C4-2B (cell line): ENCODE data around the gene EMILIN3.

Source experiments
- H3K27ac ChIP-seq: fragments of 450-650 bp; 2 replicates; pipeline ENCODE4 v1.5.1; 2017
- ZFX ChIP-seq: fragments of 450-650 bp; IDR thresholded peaks from 2 replicates; pipeline ENCODE4 v1.6.1; 2017
- TF ChIP-seq, protein P1 (sequence below): fragments of 450-650 bp; conservative IDR thresholded peaks from 2 replicates; pipeline ENCODE4 v1.5.1; 2017; ENCODE audit warnings: mild to moderate bottlenecking

EMILIN3 gene

GRCh38 chr20:41350408-41350962 is 16.1 kb downstream of the EMILIN3 start:
- no peak overlapping the region for H3K27ac ChIP-seq
- no peak for TF ChIP-seq ZFX
- TF ChIP-seq, protein P1, sequence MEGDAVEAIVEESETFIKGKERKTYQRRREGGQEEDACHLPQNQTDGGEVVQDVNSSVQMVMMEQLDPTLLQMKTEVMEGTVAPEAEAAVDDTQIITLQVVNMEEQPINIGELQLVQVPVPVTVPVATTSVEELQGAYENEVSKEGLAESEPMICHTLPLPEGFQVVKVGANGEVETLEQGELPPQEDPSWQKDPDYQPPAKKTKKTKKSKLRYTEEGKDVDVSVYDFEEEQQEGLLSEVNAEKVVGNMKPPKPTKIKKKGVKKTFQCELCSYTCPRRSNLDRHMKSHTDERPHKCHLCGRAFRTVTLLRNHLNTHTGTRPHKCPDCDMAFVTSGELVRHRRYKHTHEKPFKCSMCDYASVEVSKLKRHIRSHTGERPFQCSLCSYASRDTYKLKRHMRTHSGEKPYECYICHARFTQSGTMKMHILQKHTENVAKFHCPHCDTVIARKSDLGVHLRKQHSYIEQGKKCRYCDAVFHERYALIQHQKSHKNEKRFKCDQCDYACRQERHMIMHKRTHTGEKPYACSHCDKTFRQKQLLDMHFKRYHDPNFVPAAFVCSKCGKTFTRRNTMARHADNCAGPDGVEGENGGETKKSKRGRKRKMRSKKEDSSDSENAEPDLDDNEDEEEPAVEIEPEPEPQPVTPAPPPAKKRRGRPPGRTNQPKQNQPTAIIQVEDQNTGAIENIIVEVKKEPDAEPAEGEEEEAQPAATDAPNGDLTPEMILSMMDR = no peak

DNA sequence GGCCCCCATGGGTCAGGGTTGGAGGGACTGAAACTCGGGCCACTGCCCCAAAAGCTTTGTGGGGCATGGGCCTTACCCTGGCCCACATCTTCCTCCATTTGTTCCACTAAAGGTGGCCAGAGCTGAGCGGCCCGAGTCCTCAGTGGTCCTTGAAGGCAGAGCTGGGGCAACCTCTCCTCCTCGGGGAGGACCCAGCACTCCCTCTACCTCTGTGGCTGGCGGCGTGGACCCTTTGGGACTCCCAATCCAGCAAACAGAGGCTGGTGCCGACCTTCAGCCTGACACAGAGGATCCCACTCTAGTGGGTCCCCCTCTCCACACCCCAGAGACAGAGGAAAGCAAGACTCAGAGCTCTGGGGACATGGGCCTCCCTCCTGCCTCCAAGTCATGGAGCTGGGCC is 16.7 kb downstream of the EMILIN3 start:
- no peak overlapping the region for H3K27ac ChIP-seq
- TF ChIP-seq ZFX = no peak
- TF ChIP-seq, protein P1 = no peak

- TF ChIP-seq, protein P1 = no peak
- TF ChIP-seq ZFX = no peak
- no peak overlapping the region for H3K27ac ChIP-seq
Observed at GRCh38 chr20:41349266-41349665, 17.4 kb downstream of the EMILIN3 start.

GRCh38 chr20:41348430-41349172 is 18.0 kb downstream of the EMILIN3 start:
- H3K27ac ChIP-seq = no peak overlapping the region
- no peak for TF ChIP-seq ZFX
- TF ChIP-seq, protein P1 = no peak

GRCh38 chr20:41347523-41348429 is 18.8 kb downstream of the EMILIN3 start:
- no peak for TF ChIP-seq ZFX
- TF ChIP-seq, protein P1 = no peak
- H3K27ac ChIP-seq = no peak overlapping the region

DNA sequence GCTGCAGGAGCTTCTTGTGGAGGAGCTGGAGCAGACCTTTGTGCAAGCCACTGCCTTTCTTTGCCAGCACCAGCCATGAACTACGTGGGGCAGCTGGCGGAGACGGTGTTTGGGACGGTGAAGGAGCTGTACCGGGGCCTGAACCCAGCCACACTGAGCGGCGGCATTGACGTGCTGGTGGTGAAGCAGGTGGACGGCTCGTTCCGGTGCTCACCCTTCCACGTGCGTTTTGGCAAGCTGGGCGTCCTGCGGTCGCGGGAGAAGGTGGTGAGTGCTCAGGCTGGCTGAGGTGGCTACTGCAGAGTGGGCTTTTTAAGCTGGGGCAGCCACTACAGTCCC is 20.9 kb downstream of the EMILIN3 start:
- TF ChIP-seq, protein P1 = no peak
- TF ChIP-seq ZFX = no peak
- H3K27ac ChIP-seq = no peak overlapping the region
